Left renal cortex interstitium (tissue), 4 donors: Measurements from ENCODE around the gene FBN1. TPM values are rescaled to one million over a fixed set of nuclear protein-coding genes. Genes with fewer than 3 reads are reported as not detected.

ENCODE experiments used
- DNase-seq, 4 donors: peaks; one replicate each; pipeline ENCODE4 v3.0.0-alpha.2; 2013; ENCODE audit warnings: low read depth in 4 of 4, low spot score in 2 of 4, missing footprints in 1 of 4
- polyA plus RNA-seq, 4 donors: library from polyadenylated mRNA; unstranded; fragments of 120-200 nt; gene quantifications; one replicate each; pipeline ENCODE4 v1.2.1, GENCODE V29; 2013; ENCODE audit not compliant: insufficient read length in 4 of 4

The FBN1 gene
- polyA plus RNA-seq, result 100 to 1,000 TPM in 2 of 4 donors, 10 to 100 TPM in 2; 70.2 to 118 (median 94.7) TPM

DNA sequence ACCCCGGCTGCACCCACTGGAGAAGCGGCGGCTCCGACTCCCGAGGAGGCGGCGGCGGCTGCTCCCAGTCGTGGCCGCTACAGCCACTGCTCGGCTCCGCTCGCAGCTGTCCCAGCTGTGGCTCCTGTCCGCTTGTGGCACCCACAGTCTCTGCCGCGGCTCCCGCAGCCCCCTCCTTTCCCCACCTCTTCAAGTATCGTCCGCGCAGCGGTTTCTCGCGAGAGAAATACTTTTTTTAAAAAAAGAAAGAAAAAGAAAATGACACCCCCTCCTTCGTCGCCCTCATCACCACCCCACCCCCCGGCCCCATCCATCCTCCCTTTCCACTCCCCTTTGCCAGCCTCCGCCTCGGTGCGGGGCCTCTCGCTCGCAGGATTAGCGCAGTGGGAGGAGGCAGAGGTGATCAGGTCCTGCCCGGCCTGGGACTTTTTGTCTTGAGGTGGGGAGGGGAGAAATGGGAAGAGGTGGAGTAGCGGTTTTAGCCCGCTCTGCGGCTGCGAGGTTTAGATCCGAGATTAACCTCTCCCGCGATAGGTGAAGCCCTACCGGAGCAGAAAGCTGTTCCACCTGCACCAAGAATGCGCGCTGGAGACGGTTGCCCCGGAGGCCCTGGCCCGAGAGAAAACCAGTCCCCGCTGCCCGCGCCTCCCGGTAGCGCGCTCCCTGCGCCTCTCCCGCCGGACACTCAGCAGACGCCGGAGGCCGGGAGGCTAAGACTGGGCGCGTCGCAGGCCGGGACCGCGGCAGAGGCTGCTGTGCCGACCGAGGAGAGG lies at the start of gene FBN1:
Gene FBN1 (minus strand): TSS at position 152 of the 773 bp plus-strand sequence. CDS start 940 bp downstream, outside the sequence.
- peak; percentile 77 to 82 (median 81) for DNase-seq

DNA sequence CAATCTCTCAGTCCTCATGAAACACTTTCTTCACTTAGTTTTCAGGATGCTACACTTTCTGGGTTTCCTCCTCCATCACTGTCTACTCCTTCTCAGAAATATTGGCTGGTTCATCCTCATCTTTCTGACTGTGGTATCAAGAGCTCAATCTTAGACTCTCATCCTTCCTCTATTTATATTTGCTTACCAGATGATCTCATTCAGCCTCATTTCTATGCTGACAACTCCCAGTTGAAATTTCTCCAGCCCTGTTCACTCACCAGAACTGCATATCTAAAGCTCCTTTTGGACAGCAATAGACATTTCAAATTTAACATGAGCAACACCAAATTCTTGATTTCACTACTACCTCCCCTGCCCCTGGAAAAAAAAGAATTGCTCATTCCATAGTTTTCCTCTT lies 48.0 kb upstream of the FBN1 start:
- DNase-seq, result no peak

DNA sequence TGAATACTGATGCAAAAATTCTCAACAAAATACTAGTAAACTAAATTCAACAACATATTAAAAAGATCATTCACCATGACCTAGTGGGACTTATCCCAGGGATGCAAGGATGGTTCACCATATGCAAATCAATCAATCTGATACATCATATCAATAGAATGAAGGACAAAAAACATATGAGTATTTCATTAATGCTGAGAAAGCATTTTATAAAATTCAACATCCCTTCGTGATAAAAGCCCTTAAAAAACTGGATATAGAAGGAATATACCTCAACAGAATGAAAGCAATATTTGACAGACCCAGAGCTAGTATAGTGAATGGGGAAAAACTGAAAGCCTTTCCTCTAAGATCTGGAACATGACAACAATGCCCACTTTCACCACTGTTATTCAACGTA lies 43.0 kb upstream of the FBN1 start:
- no peak for DNase-seq

DNA sequence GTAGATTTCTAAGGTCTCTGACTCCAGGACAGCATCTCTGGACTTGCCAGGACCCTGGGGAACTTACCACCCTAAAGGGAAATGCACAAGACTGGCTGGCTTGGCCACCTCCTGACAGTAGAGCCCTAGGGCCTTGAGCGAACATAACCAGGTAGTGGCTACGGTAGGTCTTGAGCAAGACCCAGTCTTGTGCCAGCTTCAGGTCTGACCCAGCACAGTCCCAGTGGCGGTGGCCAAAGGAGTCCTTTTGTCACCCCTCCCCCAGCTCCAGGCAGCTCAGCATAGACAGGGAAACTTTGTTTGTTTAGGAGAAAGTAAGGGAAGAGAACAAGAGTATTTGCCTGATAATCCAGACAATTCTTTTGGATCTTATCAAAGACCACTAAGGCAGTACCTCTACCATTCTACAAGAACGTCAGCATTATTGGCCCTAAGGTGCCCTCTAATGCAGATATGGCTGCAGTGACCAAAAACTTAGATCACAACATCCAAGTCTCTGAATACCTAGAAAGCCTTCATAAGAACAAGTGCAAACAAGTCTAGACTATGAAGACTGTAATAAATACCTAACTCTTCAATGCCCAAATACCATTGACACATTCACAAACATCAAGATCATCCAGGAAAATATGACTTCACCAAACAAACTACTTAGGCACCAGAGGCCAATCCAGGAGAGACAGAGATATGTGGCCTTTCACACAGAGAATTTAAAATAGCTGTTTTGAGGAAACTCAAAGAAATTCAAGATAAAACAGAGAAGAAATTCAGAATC lies 38.7 kb upstream of the FBN1 start:
- DNase-seq, result no peak

DNA sequence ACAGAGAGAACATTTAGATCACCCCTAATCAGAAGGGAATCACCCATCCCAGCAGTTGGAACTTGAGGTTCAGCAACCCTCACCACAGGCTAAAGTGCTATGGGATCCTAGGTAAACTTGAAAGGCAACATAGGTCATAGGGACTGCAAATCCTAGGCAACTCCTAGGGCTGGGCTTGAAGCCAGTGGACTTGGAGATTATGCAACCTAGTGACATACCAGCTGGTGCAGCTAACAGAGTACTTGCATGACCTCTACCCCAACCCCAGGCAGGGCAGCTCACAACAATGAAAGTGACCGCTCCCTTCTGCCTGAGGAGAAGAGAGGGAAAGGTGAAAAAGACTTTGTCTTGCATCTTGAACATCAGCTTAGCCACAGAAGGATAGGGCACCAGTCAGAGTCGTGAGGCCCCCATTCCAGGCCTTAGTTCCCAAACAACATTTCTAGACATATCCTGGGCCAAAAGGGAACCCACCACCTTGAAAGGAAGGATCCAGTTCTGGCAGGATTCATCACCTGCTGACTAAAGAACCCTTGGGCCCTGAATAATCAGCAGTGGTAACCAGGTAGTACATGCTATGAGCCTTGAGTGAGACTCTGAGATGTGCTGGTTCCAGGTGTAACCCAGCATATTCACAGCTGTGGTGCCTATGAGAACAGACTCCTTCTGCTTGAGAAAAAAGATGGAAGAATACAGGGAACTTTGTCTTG lies 37.6 kb upstream of the FBN1 start:
- DNase-seq, result no peak

DNA sequence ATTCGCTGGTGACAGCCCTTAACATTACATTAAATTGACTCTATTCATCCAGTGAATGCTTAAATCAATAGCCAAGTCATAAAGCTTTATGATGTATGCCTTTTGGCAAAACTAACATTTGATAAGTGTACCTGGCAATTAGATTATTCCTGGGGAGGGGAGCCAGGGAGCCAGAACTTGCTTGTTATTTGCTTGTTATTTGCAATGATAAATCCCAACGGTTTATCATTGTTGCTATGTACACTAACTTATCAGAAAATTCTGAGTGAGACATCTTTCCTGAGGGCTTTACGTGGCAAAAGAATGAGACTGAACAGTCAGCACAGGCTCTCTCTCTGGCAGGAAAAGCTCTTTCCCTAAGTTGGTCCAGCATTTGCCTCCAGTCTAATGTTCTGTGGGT lies 35.8 kb upstream of the FBN1 start:
- DNase-seq, result no peak

DNA sequence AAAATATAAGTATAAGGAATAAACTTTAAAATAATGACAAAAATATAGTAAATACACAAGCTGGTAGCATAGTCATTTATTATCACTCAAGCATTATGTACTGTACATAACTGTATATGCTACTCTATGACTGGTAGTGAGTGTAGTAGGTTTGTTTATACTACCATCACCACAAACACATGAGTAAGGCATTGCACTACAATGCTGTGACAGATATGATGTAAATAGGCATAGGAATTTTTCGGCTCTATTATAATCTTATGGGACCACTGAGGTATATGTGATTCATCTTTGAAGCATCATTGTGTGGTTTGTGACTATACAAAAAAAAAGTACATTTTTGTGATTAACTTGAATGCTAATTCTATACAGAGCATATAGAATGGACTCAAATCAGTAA lies 35.3 kb upstream of the FBN1 start:
- no peak for DNase-seq

DNA sequence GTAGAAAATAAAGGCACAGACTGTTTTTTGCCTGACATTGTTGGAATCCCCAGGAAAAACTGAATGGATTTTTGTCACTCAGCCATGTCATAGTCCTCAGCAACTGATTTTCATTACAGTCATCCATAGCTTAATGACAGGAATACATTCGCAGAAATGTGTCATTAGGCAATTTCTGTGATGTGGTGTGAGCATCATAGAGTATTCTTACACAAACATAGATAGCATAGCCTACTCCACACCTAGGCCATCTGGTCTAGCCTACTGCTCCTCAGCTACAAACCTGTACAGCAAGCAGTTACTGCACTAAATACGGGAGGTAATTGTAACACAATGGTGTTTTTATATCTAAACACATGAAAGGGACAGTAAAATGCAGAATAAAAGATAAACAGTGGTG lies 34.4 kb upstream of the FBN1 start:
- no peak for DNase-seq

DNA sequence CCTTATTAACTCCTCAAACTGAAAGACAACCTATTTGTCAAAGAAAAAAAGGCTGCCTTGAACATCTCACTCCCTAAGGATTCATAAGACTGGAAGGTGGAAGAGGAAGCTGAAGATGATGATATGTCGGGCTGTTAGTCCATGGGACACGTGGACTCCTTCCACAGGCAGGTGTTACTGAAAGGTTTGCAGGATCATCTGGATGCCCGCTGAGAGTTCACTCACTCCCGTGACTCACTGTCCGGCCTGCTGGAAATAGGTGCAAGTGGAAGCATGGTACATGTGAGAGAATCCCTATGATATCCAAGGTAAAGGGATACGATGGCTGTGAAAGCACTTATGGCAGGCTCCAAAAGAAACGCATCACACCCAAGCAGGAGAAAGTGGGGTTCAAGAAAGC lies 33.3 kb upstream of the FBN1 start:
- DNase-seq, result no peak

DNA sequence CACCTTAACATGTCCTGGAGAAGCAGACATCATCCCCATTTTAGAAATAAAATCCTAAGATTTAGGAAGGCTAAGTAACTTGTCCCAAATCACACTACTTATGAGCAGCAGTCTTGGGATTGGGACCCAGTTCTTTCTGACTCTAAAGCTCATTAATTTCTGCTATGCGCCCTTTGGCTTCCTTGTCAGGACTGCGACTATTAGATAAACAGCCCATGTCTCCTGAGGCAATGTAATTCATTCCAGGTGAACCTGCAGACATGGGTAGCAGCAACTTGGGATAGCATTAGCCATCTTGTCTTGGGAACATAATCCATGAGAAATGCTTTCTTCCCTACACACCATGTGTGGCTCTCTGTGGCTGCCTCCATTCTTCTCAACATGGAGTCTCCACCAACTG lies 32.3 kb upstream of the FBN1 start:
- DNase-seq, result no peak

DNA sequence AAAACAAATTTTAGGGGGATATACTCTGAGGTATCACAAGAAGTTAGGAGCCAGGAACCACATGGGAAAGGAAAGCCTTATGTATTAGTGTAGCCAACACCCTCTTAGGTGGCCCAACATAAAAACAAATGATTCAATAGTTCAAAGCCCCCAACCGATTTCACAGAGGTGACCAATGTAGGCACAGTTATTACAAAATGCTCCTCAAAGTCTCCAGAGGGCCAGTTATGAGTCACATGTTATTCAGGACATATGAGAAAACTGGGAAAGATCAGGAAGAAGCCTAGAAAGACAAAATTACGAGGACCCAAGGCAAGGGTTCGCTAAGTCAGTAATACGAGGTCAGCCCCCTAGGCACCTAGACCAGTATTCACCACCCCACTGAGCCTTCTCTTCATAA lies 29.9 kb upstream of the FBN1 start:
- no peak for DNase-seq

DNA sequence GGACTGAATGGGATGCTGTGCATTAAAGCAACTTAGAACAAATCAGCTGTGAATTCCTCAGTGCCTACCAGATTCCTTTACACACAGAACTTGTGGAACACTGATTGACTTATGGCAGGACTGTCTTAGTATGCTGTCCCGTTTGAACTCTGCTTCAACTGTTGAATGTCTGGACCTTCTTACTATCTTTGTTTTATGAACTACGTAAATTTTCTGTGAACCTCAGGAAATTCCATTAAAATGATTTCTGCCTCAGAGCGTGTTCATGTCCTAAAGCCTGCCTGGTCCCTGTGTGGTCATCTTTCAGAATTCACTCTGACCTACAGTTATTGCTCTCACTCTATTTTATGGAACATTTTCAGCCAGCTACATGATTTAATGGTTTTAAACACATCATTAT lies 29.4 kb upstream of the FBN1 start:
- DNase-seq, result no peak

DNA sequence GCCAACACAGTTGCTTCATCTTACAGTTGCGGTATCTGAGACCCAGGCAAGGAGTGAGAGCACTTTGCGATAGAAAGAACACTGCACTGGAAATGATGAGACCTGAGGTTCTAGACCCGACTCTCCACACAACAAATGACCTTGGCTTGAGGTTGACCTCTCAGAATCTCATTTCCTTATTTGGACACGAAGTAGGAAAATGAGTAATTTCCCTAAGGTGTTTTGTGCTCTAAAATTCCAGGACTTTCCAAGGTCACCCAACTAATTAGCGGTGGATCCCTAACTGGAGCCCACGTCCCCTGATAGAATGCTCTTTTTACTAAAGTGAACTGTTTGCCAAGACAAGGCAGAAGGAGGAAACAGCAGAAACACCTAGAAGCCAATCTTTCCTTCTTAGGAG lies 26.7 kb upstream of the FBN1 start:
- no peak for DNase-seq

DNA sequence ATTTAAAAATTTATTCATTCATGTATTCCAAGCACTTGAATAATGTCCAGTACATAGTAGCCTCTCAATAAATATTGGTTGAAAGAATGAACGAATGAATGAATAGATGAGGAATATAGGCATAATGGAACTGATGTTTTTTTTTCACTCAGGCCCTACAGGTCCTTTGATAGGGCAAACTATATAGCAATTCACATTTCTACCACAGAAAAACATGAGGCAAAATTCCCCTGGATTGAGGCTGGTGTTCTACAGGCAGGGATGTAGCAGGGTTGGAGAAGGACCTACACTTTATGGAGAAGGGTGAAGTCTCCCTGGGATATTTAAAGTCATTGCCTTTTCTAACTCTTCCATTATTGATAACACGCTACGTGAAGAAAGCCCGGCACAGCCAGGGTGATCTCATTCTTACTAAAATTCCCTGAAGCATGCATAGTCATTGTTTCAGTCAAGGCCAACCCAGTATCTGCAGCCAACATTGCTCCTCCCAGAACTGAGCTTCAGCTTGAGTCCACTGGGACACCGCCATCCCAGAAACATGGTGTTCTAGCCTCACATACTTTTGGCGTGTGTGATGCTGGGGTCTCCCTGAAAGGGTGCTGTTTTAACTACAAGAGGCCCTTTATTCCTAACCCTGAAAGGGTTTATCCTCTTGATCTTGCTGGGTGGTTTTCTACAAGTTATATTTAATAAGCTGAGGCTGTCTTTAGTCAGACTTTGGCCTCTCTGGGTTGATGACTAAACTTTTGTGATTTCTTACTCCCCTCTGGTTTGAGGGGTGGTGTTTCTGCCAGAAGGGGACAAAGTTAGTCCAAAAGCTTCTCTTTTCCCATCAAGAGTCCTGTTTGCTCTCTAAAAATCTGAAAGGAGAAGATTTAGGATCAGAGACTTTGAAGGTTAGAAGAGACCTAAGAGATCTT lies 25.9 kb upstream of the FBN1 start:
- DNase-seq, result no peak

DNA sequence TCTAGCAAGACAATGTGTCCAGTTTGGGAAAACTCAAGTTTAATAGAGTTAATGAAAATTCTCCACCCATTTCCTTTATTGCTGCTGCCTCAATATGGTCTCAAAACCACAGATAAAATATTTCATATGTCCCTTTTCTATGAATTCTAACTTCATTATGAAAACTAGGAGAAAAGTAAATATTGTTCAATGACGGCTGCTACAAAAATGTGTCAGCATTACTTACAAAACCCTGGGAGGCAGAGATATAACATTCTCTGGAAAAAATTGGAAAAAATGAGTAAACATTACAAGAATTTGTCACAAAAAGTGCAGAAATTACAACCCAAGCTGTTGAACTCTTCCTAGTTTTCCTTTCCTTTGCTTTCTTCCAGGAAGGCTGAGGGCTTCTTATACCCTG lies 22.2 kb upstream of the FBN1 start:
- no peak for DNase-seq

DNA sequence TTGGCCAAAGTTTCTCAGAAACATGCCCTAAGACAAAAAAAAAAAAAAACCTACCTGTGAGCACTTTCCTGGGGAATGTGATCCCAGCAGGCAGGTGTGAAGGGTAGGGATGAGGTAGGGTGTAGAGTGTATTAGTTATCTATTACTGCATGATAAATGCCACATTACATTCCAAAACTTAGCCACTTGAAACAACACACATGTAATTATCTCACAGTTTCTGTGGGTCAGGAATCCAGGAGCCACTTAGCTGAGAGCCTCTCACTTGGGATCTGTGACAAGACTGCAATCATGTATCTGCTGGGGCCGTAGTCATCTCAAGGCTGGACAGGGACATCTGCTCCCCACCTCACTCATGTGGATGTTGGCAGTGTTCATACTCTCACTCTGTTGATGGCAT lies 18.9 kb upstream of the FBN1 start:
- no peak for DNase-seq

DNA sequence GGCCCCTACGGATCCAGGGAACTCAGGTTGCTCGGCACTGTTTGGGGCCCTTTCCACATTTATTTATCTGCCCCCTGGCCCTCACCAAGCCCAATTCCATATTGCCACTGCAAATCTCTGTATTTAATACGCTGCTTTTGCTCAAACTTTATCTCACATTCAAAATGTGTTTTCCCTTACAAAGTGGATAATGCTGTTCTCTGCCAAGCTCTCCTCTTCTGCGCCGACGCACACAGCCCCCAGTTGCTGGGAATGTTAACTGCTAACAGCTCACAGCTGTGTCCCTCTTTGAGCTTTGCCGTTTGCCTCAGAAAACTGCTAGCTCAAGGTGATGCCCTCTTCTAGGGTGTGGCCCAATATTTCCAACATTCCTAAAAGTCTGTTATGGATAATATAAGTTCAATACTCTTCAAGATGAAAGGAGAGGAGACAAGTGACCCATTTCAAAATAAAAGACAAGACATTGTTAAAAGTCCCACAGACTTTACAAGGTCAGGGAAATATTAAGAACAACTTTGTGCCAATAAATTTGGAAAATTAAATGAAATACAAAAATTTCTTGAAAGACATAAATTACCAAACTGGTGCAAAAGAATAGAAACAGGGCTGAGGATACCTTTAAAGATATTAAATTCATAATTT lies 12.6 kb upstream of the FBN1 start:
- no peak for DNase-seq

DNA sequence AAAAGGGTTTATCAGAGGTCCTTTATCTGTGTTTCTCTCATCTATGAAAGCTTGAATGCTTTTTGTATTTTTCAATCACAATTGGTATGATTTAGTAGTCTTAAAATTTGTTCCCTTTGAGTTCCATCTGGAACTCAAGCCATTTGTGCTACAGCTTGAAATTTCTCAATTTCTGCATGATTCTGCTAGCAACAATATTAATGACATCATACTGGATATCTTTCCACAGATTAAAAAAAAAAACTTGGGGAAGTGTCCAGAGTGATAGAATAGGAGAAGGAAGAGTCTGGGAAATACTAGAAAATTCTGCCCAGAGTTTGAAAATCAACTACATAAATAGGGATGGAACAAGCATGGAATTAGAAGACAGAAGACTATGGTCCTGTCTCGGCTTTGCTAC lies 9.3 kb upstream of the FBN1 start:
- DNase-seq, result no peak

DNA sequence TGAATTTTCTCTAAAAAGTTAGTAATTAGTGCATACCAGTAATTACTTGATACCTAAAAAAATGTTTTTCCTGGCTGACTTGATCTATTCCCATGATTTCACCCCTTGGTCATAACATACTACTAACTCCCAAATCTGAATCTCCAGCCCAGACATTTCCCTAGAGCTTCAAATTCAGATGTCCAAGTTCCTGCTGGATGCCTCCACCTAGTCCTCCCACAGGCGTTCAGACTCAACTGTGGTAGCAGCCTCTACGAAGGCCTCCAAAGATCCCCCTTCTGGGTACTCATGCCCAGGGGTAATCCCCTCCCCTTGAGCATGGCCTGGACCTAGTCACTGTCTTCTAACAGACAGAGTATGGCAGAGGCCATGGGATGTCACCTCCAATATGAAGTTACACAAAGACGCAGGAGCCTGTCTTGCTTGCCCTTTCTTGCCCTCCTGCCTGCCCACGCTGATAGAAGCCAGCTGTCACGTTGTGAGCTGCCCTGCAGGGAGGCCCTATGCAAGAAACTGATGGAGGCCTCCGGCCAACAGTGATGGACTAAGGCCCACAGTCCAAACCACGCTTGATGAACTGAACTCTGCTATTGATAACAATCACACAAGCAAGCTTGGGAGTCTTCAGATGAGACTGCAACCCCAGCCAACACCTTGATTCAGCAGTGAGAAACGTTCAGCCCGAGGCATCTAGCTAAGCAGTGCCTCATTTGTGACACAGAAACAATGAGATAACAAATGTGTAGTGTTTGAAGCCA lies 8.6 kb upstream of the FBN1 start:
- DNase-seq, result no peak
